H9 (cell line): ENCODE measurements around the gene NFIL3. TPM values are rescaled to one million over a fixed set of nuclear protein-coding genes. Genes with fewer than 3 reads are reported as not detected.

Source experiments
- DNase-seq: peaks from one replicate; pipeline ENCODE4 v3.0.0-alpha.2; 2017
- H2AFZ ChIP-seq: one replicate; pipeline ENCODE4 v1.6.1; 2013; ENCODE audit warnings: mild to moderate bottlenecking, low read length, control low read depth, moderate library complexity
- H2AK5ac ChIP-seq: 2 replicates; pipeline ENCODE4 v1.6.1; 2013; ENCODE audit warnings: low read length, control low read depth, mixed read lengths; ENCODE audit not compliant: insufficient read length
- H2BK120ac ChIP-seq: one replicate; pipeline ENCODE4 v1.6.1; 2013; ENCODE audit warnings: low read depth, mild to moderate bottlenecking, low read length, control low read depth, inconsistent platforms; ENCODE audit not compliant: poor library complexity, severe bottlenecking
- H2BK12ac ChIP-seq: 2 replicates; pipeline ENCODE4 v1.6.1; 2013; ENCODE audit warnings: low read length, control low read depth, mixed read lengths, low read depth; ENCODE audit not compliant: insufficient read length
- H2BK15ac ChIP-seq: 2 replicates; pipeline ENCODE4 v1.6.1; 2013; ENCODE audit warnings: low read depth, low read length, control low read depth
- H2BK20ac ChIP-seq: one replicate; pipeline ENCODE4 v1.6.1; 2013; ENCODE audit warnings: low read depth, mild to moderate bottlenecking, low read length, control low read depth, inconsistent platforms; ENCODE audit not compliant: poor library complexity, severe bottlenecking
- H2BK5ac ChIP-seq: 2 replicates; pipeline ENCODE4 v1.6.1; 2013; ENCODE audit warnings: low read length, control low read depth, mixed read lengths; ENCODE audit not compliant: insufficient read length
- H3K14ac ChIP-seq: 2 replicates; pipeline ENCODE4 v1.6.1; 2013; ENCODE audit warnings: low read length, control low read depth; ENCODE audit not compliant: insufficient read depth
- H3K18ac ChIP-seq: 2 replicates; pipeline ENCODE4 v1.6.1; 2013; ENCODE audit warnings: low read depth, mild to moderate bottlenecking, mixed read lengths, low read length, control low read depth; ENCODE audit not compliant: insufficient read length
- H3K23ac ChIP-seq: 2 replicates; pipeline ENCODE4 v1.6.1; 2013; ENCODE audit warnings: low read length, control low read depth, mixed read lengths, low read depth; ENCODE audit not compliant: insufficient read length
- H3K23me2 ChIP-seq: 2 replicates; pipeline ENCODE4 v1.6.1; 2013; ENCODE audit warnings: low read depth, mild to moderate bottlenecking, mixed read lengths, low read length, control low read depth; ENCODE audit not compliant: insufficient read length, poor library complexity, severe bottlenecking
- H3K27ac ChIP-seq: 2 replicates; pipeline ENCODE4 v1.5.1; 2013; ENCODE audit warnings: low read length, control low read depth, mixed read lengths, low read depth; ENCODE audit not compliant: insufficient read length
- H3K27me3 ChIP-seq: 2 replicates; pipeline ENCODE4 v1.6.1; 2013; ENCODE audit warnings: low read length, control low read depth, inconsistent platforms; ENCODE audit not compliant: insufficient read depth
- H3K4ac ChIP-seq: 2 replicates; pipeline ENCODE4 v1.6.1; 2013; ENCODE audit warnings: low read depth, mild to moderate bottlenecking, control low read depth, inconsistent platforms, low read length, moderate library complexity
- H3K4me1 ChIP-seq: 2 replicates; pipeline ENCODE4 v1.6.1; 2013; ENCODE audit warnings: low read length, control low read depth, inconsistent platforms; ENCODE audit not compliant: insufficient read depth
- H3K4me2 ChIP-seq: 2 replicates; pipeline ENCODE4 v1.6.1; 2013; ENCODE audit warnings: low read length, control low read depth, mixed read lengths; ENCODE audit not compliant: insufficient read length, insufficient read depth
- H3K56ac ChIP-seq: 2 replicates; pipeline ENCODE4 v1.6.1; 2013; ENCODE audit warnings: low read depth, mild to moderate bottlenecking, mixed read lengths, low read length, control low read depth; ENCODE audit not compliant: insufficient read length
- H3K79me1 ChIP-seq: 2 replicates; pipeline ENCODE4 v1.6.1; 2013; ENCODE audit warnings: low read depth, mild to moderate bottlenecking, moderate library complexity, low read length, control low read depth, inconsistent platforms; ENCODE audit not compliant: insufficient read depth, poor library complexity, severe bottlenecking
- H3K79me2 ChIP-seq: 2 replicates; pipeline ENCODE4 v1.6.1; 2013; ENCODE audit warnings: low read length, control low read depth, inconsistent platforms; ENCODE audit not compliant: insufficient read depth
- H3K9ac ChIP-seq: 2 replicates; pipeline ENCODE4 v1.6.1; 2013; ENCODE audit warnings: low read length, control low read depth, mixed read lengths; ENCODE audit not compliant: insufficient read length; ENCODE audit errors: extremely low read depth
- H3K9me3 ChIP-seq: one replicate; pipeline ENCODE4 v1.6.1; 2013; ENCODE audit warnings: low read depth, low read length, inconsistent platforms; ENCODE audit not compliant: control insufficient read depth
- H3T11ph ChIP-seq: one replicate; pipeline ENCODE4 v1.6.1; 2013; ENCODE audit warnings: mild to moderate bottlenecking, low read length, control low read depth, inconsistent platforms
- H4K20me1 ChIP-seq: one replicate; pipeline ENCODE4 v1.6.1; 2013; ENCODE audit not compliant: control insufficient read depth, insufficient read length, insufficient read depth
- H4K5ac ChIP-seq: 2 replicates; pipeline ENCODE4 v1.6.1; 2013; ENCODE audit warnings: low read depth, mild to moderate bottlenecking, mixed read lengths, low read length, control low read depth; ENCODE audit not compliant: insufficient read length
- H4K8ac ChIP-seq: replicated peaks from 2 replicates; pipeline ENCODE4 v1.6.1; 2013; ENCODE audit warnings: low read length, control low read depth, mixed read lengths, low read depth; ENCODE audit not compliant: insufficient read length
- H4K91ac ChIP-seq: 2 replicates; pipeline ENCODE4 v1.6.1; 2013; ENCODE audit warnings: low read depth, mild to moderate bottlenecking, moderate library complexity, mixed read lengths, low read length, control low read depth; ENCODE audit not compliant: insufficient read length
- H3K27ac Mint-ChIP-seq, 3 experiments: 2 replicates in 2 of 3; 3 replicates in 1 of 3; pipeline ENCODE4 v1.8.0; 2020 to 2021; ENCODE audit warnings: mixed read lengths in 3 of 3, mild to moderate bottlenecking in 1 of 3, moderate library complexity in 1 of 3
- H3K27me3 Mint-ChIP-seq: 2 replicates; pipeline ENCODE4 v1.8.0; 2021; ENCODE audit warnings: low read depth, mild to moderate bottlenecking, moderate library complexity, mixed read lengths
- H3K36me3 Mint-ChIP-seq, 3 experiments: 2 replicates in 2 of 3; 3 replicates in 1 of 3; pipeline ENCODE4 v1.8.0; 2020 to 2021; ENCODE audit warnings: low read depth in 3 of 3, mixed read lengths in 3 of 3; ENCODE audit not compliant: insufficient read depth in 1 of 3
- H3K4me1 Mint-ChIP-seq, 2 experiments: 2 replicates each; pipeline ENCODE4 v1.8.0; 2020; ENCODE audit warnings: mixed read lengths in 2 of 2
- H3K4me3 Mint-ChIP-seq, 2 experiments: 2 replicates in 1 of 2; 3 replicates in 1 of 2; pipeline ENCODE4 v1.8.0; 2020 to 2021; ENCODE audit warnings: mild to moderate bottlenecking in 2 of 2, mixed read lengths in 2 of 2, moderate library complexity in 1 of 2
- H3K9me3 Mint-ChIP-seq, 2 experiments: 2 replicates in 1 of 2; 3 replicates in 1 of 2; pipeline ENCODE4 v1.8.0; 2020; ENCODE audit warnings: mild to moderate bottlenecking in 2 of 2, mixed read lengths in 2 of 2, moderate library complexity in 1 of 2
- CTCF ChIP-seq: fragments of 200-600 bp; sonication (generic); conservative IDR thresholded peaks from 3 replicates; pipeline ENCODE4 v1.8.0; 2021; ENCODE audit warnings: antibody characterized with exemption, mild to moderate bottlenecking
- WGBS: extraction: QIAGEN DNeasy Blood & Tissue Kit; methylation state at CpG from one replicate; pipeline ENCODE4 v1.1.7; 2013; ENCODE audit warnings: missing lambda C conversion rate, low lambda C conversion rate, mixed read lengths; ENCODE audit not compliant: insufficient read length; ENCODE audit errors: extremely low coverage; 5-methylcytosine and 5-hydroxymethylcytosine counted together
- total RNA-seq: library from RNA; stranded (reverse); gene quantifications from 2 replicates; pipeline ENCODE4 v1.2.1, GENCODE V29; 2021

The NFIL3 gene
- total RNA-seq, 1 experiment from 2014 or later, result 8.4 TPM

- Histone ChIP-seq H2AFZ (no peak overlapping the region), H3K23me2 (no peaks in the 10 kb centered on the region), H3K4ac (no peak overlapping the region), H3K4me2 (no peak overlapping the region), H3K27me3 (no peaks in the 10 kb centered on the region; the same call in 1 of the 2 replicates), H3K9ac (no peak overlapping the region), H3K14ac (no peak overlapping the region), H3K9me3 (no peaks in the 10 kb centered on the region), H3T11ph (no peak overlapping the region), H3K4me1 (no peaks in the 10 kb centered on the region), H4K8ac (no peak overlapping the region), H4K20me1 (no peaks in the 10 kb centered on the region), H3K79me2 (no peaks in the 10 kb centered on the region), H2BK12ac (no peak overlapping the region), H2BK120ac (no peak overlapping the region), H3K27ac (no peak overlapping the region), H3K23ac (no peak overlapping the region), H3K56ac (no peak overlapping the region), H2BK20ac (no peak overlapping the region), H4K5ac (no peak overlapping the region), H2BK5ac (no peak overlapping the region), H3K79me1 (no peaks in the 10 kb centered on the region), H4K91ac (no peak overlapping the region), H2AK5ac (no peak overlapping the region), H3K18ac (no peak overlapping the region), H2BK15ac (no peak overlapping the region)
- no peak for TF ChIP-seq CTCF
- Mint-ChIP-seq H3K27me3 (peaks cover 4% of the 10 kb centered on the region), H3K9me3 (no peaks in the 10 kb centered on the region), H3K36me3 (no peaks in the 10 kb centered on the region; a peak in 1 of 7 replicates), H3K27ac (no peak overlapping the region), H3K4me1 (no peaks in the 10 kb centered on the region), H3K4me3 (no peak overlapping the region)
- no peak for DNase-seq
- no CpG with 5 or more reads among the region's 5 CpGs for WGBS
These were observed 7.9 kb upstream of the NFIL3 start for GRCh38 chr9:91431485-91431884.
